HG02870 (cell line): ENCODE data around the gene SLC16A8.

ENCODE experiments used
- ATAC-seq: cut with Tn5 transposase; IDR thresholded peaks from one replicate; pipeline ENCODE4 v1.9.1; 2021; ENCODE audit warnings: mild to moderate bottlenecking, moderate library complexity; ENCODE audit not compliant: unreplicated experiment

Gene SLC16A8

GRCh38 chr22:38031491-38031890 lies 52.5 kb downstream of the SLC16A8 start:
- ATAC-seq = no peak

- ATAC-seq = no peak
Observed at GRCh38 chr22:38030311-38031133, 53.5 kb downstream of the SLC16A8 start.

GRCh38 chr22:38029901-38030300 lies 54.1 kb downstream of the SLC16A8 start:
- no peak for ATAC-seq

- no peak for ATAC-seq
Observed at GRCh38 chr22:38029370-38029769, 54.6 kb downstream of the SLC16A8 start.

GRCh38 chr22:38028344-38029130 lies 55.4 kb downstream of the SLC16A8 start:
- ATAC-seq = no peak
